CD14-positive monocyte (primary cell): ENCODE data around the gene PRR5. TPM values are rescaled to one million over a fixed set of nuclear protein-coding genes. Genes with fewer than 3 reads are reported as not detected.

Experiments used
- DNase-seq, 3 donors: peaks; one replicate each; pipeline ENCODE4 v3.0.0-alpha.2; 2011 to 2022
- H2AFZ ChIP-seq: 2 replicates; pipeline ENCODE4 v1.6.0; 2012; ENCODE audit warnings: mild to moderate bottlenecking, low read depth, low read length, inconsistent platforms; ENCODE audit not compliant: insufficient read depth, poor library complexity, severe bottlenecking
- H3K27ac ChIP-seq, 2 donors: 1 replicate in 1 of 2; 2 replicates in 1 of 2; pipeline ENCODE4 v1.5.1; 2012 to 2013; ENCODE audit warnings: low read length in 2 of 2, control low read depth in 1 of 2, inconsistent platforms in 1 of 2, low read depth in 1 of 2, mild to moderate bottlenecking in 1 of 2
- H3K27me3 ChIP-seq, 2 donors: one replicate each; pipeline versions ENCODE4 v1.6.0 to v1.6.1; 2011 to 2013; ENCODE audit warnings: low read length in 2 of 2; ENCODE audit not compliant: control insufficient read depth in 2 of 2, insufficient read depth in 2 of 2
- H3K36me3 ChIP-seq, 2 donors: replicated peaks in 1 of 2; 1 replicate in 1 of 2; 2 replicates in 1 of 2; pipeline versions ENCODE4 v1.5.1 to v1.6.1; 2012 to 2013; ENCODE audit warnings: low read length in 2 of 2, control low read depth in 1 of 2, inconsistent platforms in 1 of 2, mild to moderate bottlenecking in 1 of 2; ENCODE audit not compliant: insufficient read depth in 2 of 2, control insufficient read depth in 1 of 2
- H3K4me1 ChIP-seq, 2 donors: 1 replicate in 1 of 2; 2 replicates in 1 of 2; pipeline versions ENCODE4 v1.5.1 to v1.6.1; 2012 to 2013; ENCODE audit warnings: low read length in 2 of 2, control low read depth in 1 of 2, inconsistent platforms in 1 of 2, mild to moderate bottlenecking in 1 of 2, moderate library complexity in 1 of 2; ENCODE audit not compliant: insufficient read depth in 2 of 2, control insufficient read depth in 1 of 2
- H3K4me2 ChIP-seq: replicated peaks from 2 replicates; pipeline ENCODE3; 2012; ENCODE audit warnings: low read length, moderate library complexity, mild to moderate bottlenecking; ENCODE audit not compliant: poor library complexity, severe bottlenecking; ENCODE audit errors: extremely low read depth
- H3K4me3 ChIP-seq, 3 experiments: fragments of 200-600 bp in 1 of 3; sonication (generic) in 1 of 3; replicated peaks in 1 of 3; 1 replicate in 2 of 3; 2 replicates in 1 of 3; pipeline ENCODE4 v1.5.1; 2011 to 2013; ENCODE audit warnings: low read length in 3 of 3, mild to moderate bottlenecking in 3 of 3, control low read depth in 2 of 3, low read depth in 2 of 3, inconsistent platforms in 1 of 3, moderate library complexity in 1 of 3
- H3K79me2 ChIP-seq: 2 replicates; pipeline ENCODE4 v1.6.0; 2012; ENCODE audit warnings: mild to moderate bottlenecking, control low read depth, inconsistent platforms, low read length, moderate library complexity; ENCODE audit not compliant: insufficient read depth
- H3K9ac ChIP-seq: 2 replicates; pipeline ENCODE4 v1.6.0; 2017; ENCODE audit warnings: low read length, mild to moderate bottlenecking; ENCODE audit not compliant: insufficient read depth, poor library complexity, severe bottlenecking
- H3K9me3 ChIP-seq, 2 donors: replicated peaks in 1 of 2; 1 replicate in 1 of 2; 2 replicates in 1 of 2; pipeline versions ENCODE4 v1.5.1 to v1.6.1; 2012 to 2013; ENCODE audit warnings: low read length in 2 of 2, control low read depth in 1 of 2; ENCODE audit not compliant: control insufficient read depth in 1 of 2, insufficient read depth in 1 of 2
- H4K20me1 ChIP-seq: 2 replicates; pipeline ENCODE4 v1.6.0; 2012; ENCODE audit warnings: mild to moderate bottlenecking, low read length, control low read depth, moderate library complexity; ENCODE audit not compliant: insufficient read depth
- H3K27ac Mint-ChIP-seq, 7 donors: one replicate each; pipeline ENCODE4 v1.8.0; 2020; ENCODE audit warnings: mild to moderate bottlenecking in 7 of 7, mixed read lengths in 7 of 7, moderate library complexity in 6 of 7, inconsistent platforms in 2 of 7
- H3K27me3 Mint-ChIP-seq, 3 donors: one replicate each; pipeline ENCODE4 v1.8.0; 2021 to 2022; ENCODE audit warnings: low read depth in 3 of 3, mild to moderate bottlenecking in 3 of 3, mixed read lengths in 3 of 3, moderate library complexity in 3 of 3, inconsistent platforms in 1 of 3
- H3K36me3 Mint-ChIP-seq, 2 donors: one replicate each; pipeline ENCODE4 v1.8.0; 2020; ENCODE audit warnings: mixed read lengths in 2 of 2, inconsistent platforms in 1 of 2, mild to moderate bottlenecking in 1 of 2
- H3K4me1 Mint-ChIP-seq: one replicate; pipeline ENCODE4 v1.8.0; 2020; ENCODE audit warnings: mild to moderate bottlenecking, mixed read lengths
- H3K4me3 Mint-ChIP-seq, 2 donors: one replicate each; pipeline ENCODE4 v1.8.0; 2020; ENCODE audit warnings: mild to moderate bottlenecking in 2 of 2, mixed read lengths in 2 of 2, moderate library complexity in 1 of 2
- H3K9me3 Mint-ChIP-seq, 7 donors: one replicate each; pipeline ENCODE4 v1.8.0; 2020 to 2022; ENCODE audit warnings: mixed read lengths in 7 of 7, mild to moderate bottlenecking in 6 of 7, moderate library complexity in 6 of 7, inconsistent platforms in 2 of 7
- WGBS: methylation state at CpG from one replicate; pipeline ENCODE4 v1.1.5; 2013; ENCODE audit warnings: missing lambda C conversion rate; ENCODE audit not compliant: insufficient coverage; 5-methylcytosine and 5-hydroxymethylcytosine counted together
- intact Hi-C, 2 donors: fragments of 100-400 bp; cut with micrococcal nuclease; formaldehyde crosslinking; loops; one replicate each; pipeline versions ENCODE4 v1.15.0 to v1.15.1; 2023
- polyA plus RNA-seq, 3 donors: library from polyadenylated mRNA; depleted of rRNA in 1 of 3; unstranded in 2 of 3; stranded (reverse) in 1 of 3; fragments of 300-500 nt in 2 of 3; fragments of >200 nt in 1 of 3; fragmentation: Illumina TruSeq in 2 of 3; gene quantifications; 1 replicate in 2 of 3; 2 replicates in 1 of 3; pipeline ENCODE4 v1.2.3, GENCODE V29; 2012 to 2021
- TF ChIP-seq, protein P1 (sequence below): fragments of 200-600 bp; IDR thresholded peaks from one replicate; pipeline ENCODE4 v1.8.0; 2022; ENCODE audit warnings: antibody characterized with exemption, mild to moderate bottlenecking

Gene PRR5
- polyA plus RNA-seq, 3 donors: 0.66 to 1.5 (median 1.2) TPM

DNA sequence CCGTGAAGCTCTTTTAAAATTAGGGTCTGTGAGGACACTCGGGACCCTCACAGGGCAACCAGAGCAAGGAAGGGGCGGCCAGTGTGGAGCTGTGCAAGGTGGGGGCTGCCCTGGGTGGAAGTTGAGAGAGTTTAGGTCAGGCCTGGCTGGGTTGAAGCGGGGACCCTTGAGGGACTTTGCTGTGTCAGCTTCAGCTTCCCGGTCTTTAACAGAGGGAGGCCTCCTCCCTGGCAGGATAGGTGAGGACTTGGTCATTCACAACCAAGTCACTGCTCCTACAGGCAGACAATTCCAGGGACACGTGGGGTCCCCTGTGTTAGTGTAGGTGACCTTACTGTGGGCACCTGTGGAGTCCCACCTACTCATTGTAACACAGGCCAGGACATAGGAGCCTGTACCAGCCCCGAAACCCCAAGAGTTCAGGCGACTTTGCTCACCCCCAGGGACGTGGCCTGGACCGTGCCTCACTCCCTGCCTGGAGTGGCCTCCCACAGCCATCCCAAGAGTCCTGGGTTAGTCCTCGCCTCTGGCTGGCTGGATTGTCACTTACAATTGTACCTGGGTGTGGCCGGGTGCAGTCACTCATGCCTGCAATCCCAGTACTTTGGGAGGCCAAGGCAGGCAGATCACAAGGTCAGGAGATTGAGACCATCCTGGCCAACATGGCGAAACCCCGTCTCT lies 31.6 kb downstream of the PRR5 start:
- no peak overlapping the region for H3K9ac ChIP-seq
- no peaks in the 10 kb centered on the region for H3K36me3 Mint-ChIP-seq
- no peaks in the 10 kb centered on the region for H4K20me1 ChIP-seq
- peaks cover 10% of the 10 kb centered on the region for H3K4me1 Mint-ChIP-seq
- no peak overlapping the region for H3K4me3 ChIP-seq
- no peak overlapping the region for H2AFZ ChIP-seq
- no peaks in the 10 kb centered on the region for H3K79me2 ChIP-seq
- H3K9me3 Mint-ChIP-seq: peaks cover 0 to 3% (median 0%) of the 10 kb centered on the region in 7 donors
- no peaks in the 10 kb centered on the region for H3K36me3 ChIP-seq
- no peak for DNase-seq
- H3K27ac ChIP-seq: no peak overlapping the region
- no peak overlapping the region for H3K4me2 ChIP-seq
- no peaks in the 10 kb centered on the region for H3K9me3 ChIP-seq
- no peak overlapping the region for H3K27ac Mint-ChIP-seq
- no peak overlapping the region for H3K4me3 Mint-ChIP-seq
- 96% methylated on average over 9 of the region's 14 CpGs for WGBS
- TF ChIP-seq, protein P1, sequence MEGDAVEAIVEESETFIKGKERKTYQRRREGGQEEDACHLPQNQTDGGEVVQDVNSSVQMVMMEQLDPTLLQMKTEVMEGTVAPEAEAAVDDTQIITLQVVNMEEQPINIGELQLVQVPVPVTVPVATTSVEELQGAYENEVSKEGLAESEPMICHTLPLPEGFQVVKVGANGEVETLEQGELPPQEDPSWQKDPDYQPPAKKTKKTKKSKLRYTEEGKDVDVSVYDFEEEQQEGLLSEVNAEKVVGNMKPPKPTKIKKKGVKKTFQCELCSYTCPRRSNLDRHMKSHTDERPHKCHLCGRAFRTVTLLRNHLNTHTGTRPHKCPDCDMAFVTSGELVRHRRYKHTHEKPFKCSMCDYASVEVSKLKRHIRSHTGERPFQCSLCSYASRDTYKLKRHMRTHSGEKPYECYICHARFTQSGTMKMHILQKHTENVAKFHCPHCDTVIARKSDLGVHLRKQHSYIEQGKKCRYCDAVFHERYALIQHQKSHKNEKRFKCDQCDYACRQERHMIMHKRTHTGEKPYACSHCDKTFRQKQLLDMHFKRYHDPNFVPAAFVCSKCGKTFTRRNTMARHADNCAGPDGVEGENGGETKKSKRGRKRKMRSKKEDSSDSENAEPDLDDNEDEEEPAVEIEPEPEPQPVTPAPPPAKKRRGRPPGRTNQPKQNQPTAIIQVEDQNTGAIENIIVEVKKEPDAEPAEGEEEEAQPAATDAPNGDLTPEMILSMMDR: no peak
- intact Hi-C loops: loop anchor here in 1 of 2 donors (2.0 kb wide), 1 partner anchor 35 kb away; no protein-coding TSS in a partner anchor
- H3K27me3 Mint-ChIP-seq: peaks cover 3 to 20% (median 15%) of the 10 kb centered on the region in 3 donors
- H3K27me3 ChIP-seq: peaks cover 0 to 9% of the 10 kb centered on the region in 2 donors
- H3K4me1 ChIP-seq: peaks cover 14 to 15% of the 10 kb centered on the region in 2 donors

DNA sequence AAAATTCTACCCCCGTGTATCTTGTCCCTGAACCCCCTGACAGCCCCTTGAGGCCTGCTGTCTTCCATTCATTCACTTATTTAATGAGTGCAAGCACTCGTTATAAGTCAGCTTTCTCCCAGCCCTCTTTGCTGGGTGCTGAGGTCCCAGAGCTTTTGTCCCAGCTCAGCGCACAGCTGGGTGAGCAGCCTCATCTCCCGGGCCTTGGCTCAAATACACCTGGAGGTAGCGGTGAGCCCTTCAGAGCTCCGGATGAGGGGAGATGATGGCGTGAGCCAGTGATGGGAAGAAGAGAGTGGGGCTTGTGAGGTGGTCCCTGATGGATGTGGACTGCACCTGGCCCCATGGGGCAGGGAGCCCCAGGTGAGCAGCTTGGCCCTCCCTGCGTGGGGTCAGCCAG lies 32.3 kb downstream of the PRR5 start:
- Histone ChIP-seq H3K9ac (no peak overlapping the region), H3K79me2 (no peaks in the 10 kb centered on the region), H3K4me2 (no peak overlapping the region), H3K4me3 (no peak overlapping the region), H3K27ac (no peak overlapping the region), H3K4me1 (peaks cover 8 to 9% of the 10 kb centered on the region in 2 donors), H4K20me1 (no peaks in the 10 kb centered on the region), H3K36me3 (no peaks in the 10 kb centered on the region), H2AFZ (no peak overlapping the region), H3K27me3 (peaks cover 0 to 9% of the 10 kb centered on the region in 2 donors), H3K9me3 (no peaks in the 10 kb centered on the region)
- Mint-ChIP-seq H3K4me3 (no peak overlapping the region), H3K9me3 (peaks cover 0 to 3% (median 0%) of the 10 kb centered on the region in 7 donors), H3K27ac (peak overlapping the region in 1 of 7 donors; percentile 13), H3K36me3 (no peaks in the 10 kb centered on the region), H3K27me3 (peaks cover 3 to 13% (median 11%) of the 10 kb centered on the region in 3 donors), H3K4me1 (peaks cover 5% of the 10 kb centered on the region)
- intact Hi-C loops: loop anchor here in 1 of 2 donors (2.0 kb wide), 1 partner anchor 35 kb away; no protein-coding TSS in a partner anchor
- TF ChIP-seq, protein P1: no peak
- WGBS: 85% methylated on average over 8 of the region's 8 CpGs
- DNase-seq: no peak
